HG03064 (cell line): ENCODE results near the gene PET100.
"Not testable (repeated sequence)": the region's sequence is repeated elsewhere in the genome, so short reads cannot be mapped to it uniquely, and the experiment has no call there.

ENCODE experiments used
- ATAC-seq: cut with Tn5 transposase; IDR thresholded peaks from one replicate; pipeline ENCODE4 v1.9.1; 2021; ENCODE audit warnings: low read depth; ENCODE audit not compliant: unreplicated experiment

The PET100 gene

GRCh38 chr19:7631577-7631976 is 2.0 kb downstream of the PET100 start:
- ATAC-seq = no peak

DNA sequence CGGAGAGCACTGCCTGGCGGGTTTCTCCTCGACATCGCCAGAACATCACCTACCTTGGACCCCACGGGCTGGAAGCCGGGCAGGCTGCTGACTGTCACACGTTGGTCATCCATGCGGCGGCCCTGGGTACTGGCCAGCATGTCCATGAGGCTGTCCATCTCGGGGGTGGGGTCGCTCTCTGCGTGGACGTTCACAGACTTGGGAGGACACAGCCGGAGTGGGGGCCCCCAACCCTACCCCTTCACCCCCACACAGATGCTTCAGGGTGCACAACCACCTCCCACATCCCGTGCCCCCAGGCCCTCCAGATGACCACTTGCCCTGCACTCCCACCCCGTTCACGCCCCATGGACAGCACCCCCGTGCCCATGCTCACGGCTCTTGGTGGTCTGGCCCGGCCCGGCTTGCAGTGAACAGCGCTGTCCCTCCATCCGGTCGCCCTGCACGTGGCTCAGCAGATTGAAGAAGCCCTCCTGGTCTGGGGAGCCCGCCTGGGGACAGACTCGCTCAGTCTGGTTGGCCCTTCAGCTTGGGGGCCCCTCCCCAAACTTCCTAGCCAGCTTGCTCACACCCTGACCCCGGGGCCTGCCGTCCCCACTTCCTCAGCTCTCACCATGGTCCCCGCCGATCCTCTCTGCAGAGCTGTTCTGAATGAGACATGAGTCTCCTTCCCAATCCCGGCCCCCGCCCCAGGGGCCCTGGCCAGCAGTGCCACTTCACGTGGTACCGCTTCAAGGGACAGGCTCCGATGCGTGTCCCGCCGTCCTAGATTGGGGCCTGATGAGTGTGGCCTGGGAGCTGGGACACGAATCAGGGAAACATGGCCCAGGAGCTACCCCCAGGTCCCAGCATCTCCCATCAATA is 3.0 kb downstream of the PET100 start:
- no peak for ATAC-seq

DNA sequence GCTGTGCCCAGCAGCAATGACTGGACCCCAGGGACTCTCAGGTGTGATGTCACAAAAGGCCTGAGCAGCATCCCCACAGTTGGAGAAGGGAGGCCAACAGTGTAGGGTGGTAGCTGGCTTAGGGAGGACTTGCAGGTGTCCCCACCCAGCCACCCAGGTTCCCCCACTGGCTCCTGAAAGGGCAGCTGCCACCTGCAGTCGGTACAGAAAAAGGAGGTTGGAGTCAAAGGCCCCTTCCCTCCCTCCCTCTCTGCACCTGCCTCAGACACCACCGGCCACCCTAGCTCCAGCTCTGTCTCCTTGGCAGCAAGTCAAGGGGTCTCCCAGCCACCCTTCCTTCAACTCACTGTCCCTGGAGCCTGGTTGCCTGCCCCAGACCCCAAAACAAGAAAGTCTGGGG is 4.1 kb downstream of the PET100 start, which contains the start of gene PCP2:
Gene PCP2 (minus strand): TSS at position 22 of the 400 bp plus-strand sequence. CDS start 262 bp downstream, outside the sequence.
- no peak for ATAC-seq

- no peak for ATAC-seq
These were observed 6.1 kb downstream of the PET100 start for GRCh38 chr19:7635670-7636069.

DNA sequence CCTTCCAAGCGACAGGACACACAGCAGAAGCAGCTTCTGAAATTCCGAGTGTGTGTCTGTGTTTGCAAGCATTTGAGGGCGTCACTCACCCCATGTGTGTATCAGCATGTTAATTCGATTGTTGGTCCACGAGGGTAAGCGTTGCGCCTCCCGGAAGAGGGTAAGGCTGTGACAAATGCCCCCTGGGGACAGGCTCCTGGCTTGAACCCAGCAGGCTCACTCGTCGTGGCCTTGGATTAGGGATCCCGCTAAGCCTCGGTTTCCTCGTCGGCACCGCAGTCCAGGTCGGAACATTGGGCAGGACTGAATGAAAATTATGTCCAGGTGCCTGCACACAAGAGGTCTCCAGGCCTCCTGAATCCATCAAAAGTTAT is 6.7 kb downstream of the PET100 start:
- ATAC-seq = no peak

- ATAC-seq = no peak
These were observed 7.2 kb downstream of the PET100 start, which contains the start of gene STXBP2 for GRCh38 chr19:7636691-7637373. STXBP2 (plus strand) TSS chr19:7637110; CDS start chr19:7637150, 40 bp downstream.

DNA sequence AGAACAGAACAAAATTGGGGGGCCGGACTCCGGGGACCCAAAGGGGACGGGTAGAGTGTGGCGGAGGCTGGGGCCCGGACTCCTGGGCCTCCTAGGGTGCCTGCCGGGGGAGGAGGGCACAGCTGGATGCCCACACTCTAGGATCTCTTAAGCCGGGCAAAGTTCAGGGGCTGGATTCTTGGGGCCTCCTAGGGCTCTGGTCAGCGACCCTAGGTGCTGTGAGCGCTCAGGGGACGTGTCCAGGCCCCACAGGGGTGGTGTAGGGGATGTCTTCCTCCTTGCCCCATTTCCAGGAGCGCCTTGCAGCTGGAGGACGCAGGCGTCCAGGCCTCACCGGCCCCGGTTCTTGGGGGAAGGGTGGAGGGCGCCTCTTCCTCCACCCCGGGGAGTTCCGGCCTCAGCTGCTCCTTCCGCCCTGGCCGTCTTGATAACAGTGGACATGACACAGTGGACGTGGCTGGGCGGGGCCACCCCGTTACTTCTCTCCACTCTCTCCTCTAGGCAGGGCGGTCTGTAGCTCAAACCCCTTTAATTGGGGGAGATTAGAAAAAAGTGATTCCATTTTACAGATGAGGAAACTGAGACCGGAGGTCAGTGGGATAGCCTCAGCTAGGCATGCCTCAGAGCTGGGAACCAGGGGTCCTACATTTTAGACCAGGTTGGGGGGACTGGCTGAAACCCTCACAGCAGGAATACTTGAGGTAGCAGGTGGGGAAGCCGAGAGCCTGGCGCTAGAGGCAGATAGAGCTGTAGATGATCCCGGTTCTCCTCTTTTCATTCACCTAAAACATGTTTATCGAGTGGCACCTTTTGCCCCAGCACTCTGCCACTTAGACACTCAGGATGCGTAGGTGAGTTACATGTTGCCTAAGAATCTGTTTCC is 8.0 kb downstream of the PET100 start:
- ATAC-seq = no peak

DNA sequence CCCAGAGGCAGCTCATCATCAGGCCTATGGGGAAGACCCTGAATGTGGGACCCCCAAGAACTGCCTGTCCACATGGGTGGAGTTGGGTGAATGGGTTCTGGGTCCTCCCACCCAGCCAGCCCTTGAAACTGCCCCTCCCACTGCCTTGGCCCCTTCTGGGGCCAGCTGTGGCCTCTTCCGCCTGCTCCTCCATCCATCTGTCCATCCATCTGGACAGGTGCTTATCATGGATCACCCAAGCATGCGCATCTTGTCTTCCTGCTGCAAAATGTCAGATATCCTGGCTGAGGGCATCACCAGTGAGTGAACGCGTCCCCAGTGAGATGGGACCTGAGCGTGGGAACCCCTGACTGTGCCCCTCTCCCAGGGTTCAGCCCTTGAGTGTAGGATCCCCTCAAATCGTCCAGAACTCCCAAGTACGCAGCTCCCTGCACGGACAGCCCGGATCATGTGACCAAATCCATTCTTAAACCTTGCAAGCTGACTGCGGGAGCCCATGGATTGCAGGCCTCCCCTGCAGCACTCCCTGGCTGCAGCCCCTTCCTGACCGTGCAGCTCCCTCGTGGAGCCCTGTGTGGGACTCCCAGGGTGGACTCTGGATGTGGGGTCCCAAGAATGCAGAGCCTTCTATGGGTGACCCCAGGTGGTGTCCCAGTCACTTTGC is 9.3 kb downstream of the PET100 start:
- ATAC-seq = no peak

GRCh38 chr19:7639863-7640348 is 10.3 kb downstream of the PET100 start:
- no peak for ATAC-seq

GRCh38 chr19:7640803-7641202 is 11.2 kb downstream of the PET100 start:
- ATAC-seq = no peak

- no peak for ATAC-seq
These were observed 12.0 kb downstream of the PET100 start for GRCh38 chr19:7641290-7642276.

- ATAC-seq = no peak
These were observed 12.9 kb downstream of the PET100 start for GRCh38 chr19:7642295-7643030.

DNA sequence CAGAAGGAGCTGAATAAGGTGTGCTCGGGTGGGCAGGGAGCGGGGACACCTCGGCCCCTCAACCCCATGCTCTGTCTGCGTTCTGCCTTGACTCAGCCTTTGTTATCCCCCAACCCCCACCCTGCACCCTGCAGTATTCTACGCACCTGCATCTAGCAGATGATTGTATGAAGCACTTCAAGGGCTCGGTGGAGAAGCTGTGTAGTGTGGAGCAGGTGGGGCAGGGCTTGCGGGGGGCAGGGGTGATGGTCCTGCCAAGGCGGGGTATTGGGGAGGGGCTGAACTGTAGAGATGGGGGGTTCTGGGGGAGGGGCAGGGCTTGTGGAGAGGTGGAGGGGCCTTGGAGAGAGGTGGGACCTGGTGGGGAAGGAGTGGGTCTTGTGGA is 13.4 kb downstream of the PET100 start:
- no peak for ATAC-seq

GRCh38 chr19:7643629-7644549 is 14.3 kb downstream of the PET100 start:
- ATAC-seq = not testable (repeated sequence)

DNA sequence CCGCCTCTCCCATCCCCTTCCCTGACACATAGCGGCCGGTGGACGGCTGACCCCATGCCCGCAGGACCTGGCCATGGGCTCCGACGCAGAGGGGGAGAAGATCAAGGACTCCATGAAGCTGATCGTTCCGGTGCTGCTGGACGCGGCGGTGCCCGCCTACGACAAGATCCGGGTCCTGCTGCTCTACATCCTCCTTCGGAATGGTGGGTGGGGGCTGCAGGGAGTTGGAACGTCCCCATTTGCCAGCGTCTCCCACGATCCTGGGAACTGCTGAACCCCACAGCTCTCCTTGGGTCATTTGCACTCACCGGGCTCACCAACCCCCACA is 14.9 kb downstream of the PET100 start:
- ATAC-seq = no peak

GRCh38 chr19:7645163-7645562 is 15.6 kb downstream of the PET100 start:
- ATAC-seq = no peak

- ATAC-seq = no peak
These were observed 16.2 kb downstream of the PET100 start for GRCh38 chr19:7645656-7646425.
